GM23248 (cell line): ENCODE results near the gene PHYKPL. TPM values are rescaled to one million over a fixed set of nuclear protein-coding genes. Genes with fewer than 3 reads are reported as not detected.

ENCODE experiments used
- DNase-seq: peaks from one replicate; pipeline ENCODE4 v3.0.0-alpha.2; 2015
- H2AFZ ChIP-seq: fragments of 200-600 bp; sonication (generic); 2 replicates; pipeline ENCODE4 v1.6.1; 2016; ENCODE audit warnings: antibody characterized with exemption
- H3F3A ChIP-seq: fragments of 200-600 bp; sonication (generic); 2 replicates; pipeline ENCODE4 v1.6.1; 2016; ENCODE audit warnings: mild to moderate bottlenecking, antibody characterized with exemption, mixed run types; ENCODE audit not compliant: insufficient read depth
- H3K27ac ChIP-seq: fragments of 200-600 bp; sonication (generic); 2 replicates; pipeline ENCODE4 v1.5.1; 2016; ENCODE audit warnings: mild to moderate bottlenecking
- H3K27me3 ChIP-seq: fragments of 200-600 bp; sonication (generic); replicated peaks from 2 replicates; pipeline ENCODE4 v1.6.1; 2016; ENCODE audit warnings: mild to moderate bottlenecking; ENCODE audit not compliant: insufficient read depth
- H3K36me3 ChIP-seq: fragments of 200-600 bp; sonication (generic); 2 replicates; pipeline ENCODE4 v1.6.1; 2016; ENCODE audit warnings: low read depth, mild to moderate bottlenecking
- H3K4me1 ChIP-seq: fragments of 200-600 bp; sonication (generic); 2 replicates; pipeline ENCODE4 v1.6.1; 2016; ENCODE audit warnings: mild to moderate bottlenecking; ENCODE audit not compliant: insufficient read depth
- H3K4me2 ChIP-seq: fragments of 200-600 bp; sonication (generic); one replicate; pipeline ENCODE4 v1.6.1; 2016; ENCODE audit warnings: mild to moderate bottlenecking; ENCODE audit not compliant: unreplicated experiment
- H3K4me3 ChIP-seq: fragments of 200-600 bp; sonication (generic); 2 replicates; pipeline ENCODE4 v1.5.1; 2016; ENCODE audit warnings: mild to moderate bottlenecking
- H3K79me2 ChIP-seq: fragments of 200-600 bp; sonication (generic); 2 replicates; pipeline ENCODE4 v1.6.1; 2016; ENCODE audit warnings: mild to moderate bottlenecking; ENCODE audit not compliant: insufficient read depth
- H3K9ac ChIP-seq: fragments of 200-600 bp; sonication (generic); 2 replicates; pipeline ENCODE4 v1.6.1; 2016; ENCODE audit warnings: mild to moderate bottlenecking
- H3K9me2 ChIP-seq: fragments of 200-600 bp; sonication (generic); 2 replicates; pipeline ENCODE4 v1.6.1; 2016; ENCODE audit warnings: mixed run types, mild to moderate bottlenecking, moderate library complexity; ENCODE audit not compliant: insufficient read depth
- H3K9me3 ChIP-seq: fragments of 200-600 bp; sonication (generic); one replicate; pipeline ENCODE4 v1.6.1; 2017; ENCODE audit warnings: low read depth
- H4K20me1 ChIP-seq: fragments of 200-600 bp; sonication (generic); 2 replicates; pipeline ENCODE4 v1.6.0; 2016; ENCODE audit not compliant: insufficient read depth
- EZH2 ChIP-seq: fragments of 200-600 bp; sonication (generic); IDR thresholded peaks from 2 replicates; pipeline ENCODE4 v1.6.1; 2018; ENCODE audit warnings: antibody characterized with exemption, mild to moderate bottlenecking; ENCODE audit not compliant: insufficient read depth, poor library complexity, severe bottlenecking
- EZH2phosphoT487 ChIP-seq: fragments of 200-600 bp; sonication (generic); IDR thresholded peaks from 2 replicates; pipeline ENCODE4 v1.6.1; 2018; ENCODE audit warnings: antibody characterized with exemption, moderate library complexity, mild to moderate bottlenecking, low read depth; ENCODE audit not compliant: insufficient read depth
- WGBS, 2 experiments: methylation state at CpG; one replicate each; pipeline ENCODE4 v1.1.6; 2015 to 2017; ENCODE audit warnings: low lambda C conversion rate in 2 of 2, low coverage in 1 of 2; ENCODE audit errors: missing lambda C conversion rate in 2 of 2; 5-methylcytosine and 5-hydroxymethylcytosine counted together
- in situ Hi-C: fragments of 300-500 bp; cut with MboI; formaldehyde crosslinking; loops from 2 replicates; pipeline ENCODE4 v1.15.0; 2020
- polyA plus RNA-seq: library from polyadenylated mRNA; unstranded; fragments of >200 nt; fragmentation: Nextera tagmentation; extraction: Ambion mirVana; gene quantifications from 2 replicates; pipeline ENCODE4 v1.2.1, GENCODE V29; 2016
- total RNA-seq: library from RNA; depleted of rRNA; stranded (reverse); fragments of >200 nt; shearing (Covaris generic); gene quantifications from 2 replicates; pipeline ENCODE4 v1.2.3, GENCODE V29; 2014

The PHYKPL gene
- total and polyA plus RNA-seq, 2 experiments from 2014 or later = 22.9 to 28.9 TPM

- peaks cover 9% of the 10 kb centered on the region for H3K79me2 ChIP-seq
- TF ChIP-seq EZH2phosphoT487 (no peak), EZH2 (no peak)
- peaks cover 18% of the 10 kb centered on the region; the same call in 1 of the 2 replicates for H3F3A ChIP-seq
- no peak overlapping the region for H3K4me3 ChIP-seq
- H3K9me2 ChIP-seq = no peaks in the 10 kb centered on the region
- H3K27ac ChIP-seq = no peak overlapping the region
- no peak for DNase-seq
- in situ Hi-C loops = no loop called here
- no peak overlapping the region for H2AFZ ChIP-seq
- H3K36me3 ChIP-seq = no peaks in the 10 kb centered on the region
- no peaks in the 10 kb centered on the region for H3K27me3 ChIP-seq
- peaks cover 15% of the 10 kb centered on the region for H3K4me1 ChIP-seq
- WGBS, 2 experiments = 78 to 80% methylated on average over 9 of the region's 9 CpGs
- no peak overlapping the region for H3K9ac ChIP-seq
- H3K4me2 ChIP-seq = no peak overlapping the region
- H3K9me3 ChIP-seq = no peaks in the 10 kb centered on the region
- no peaks in the 10 kb centered on the region for H4K20me1 ChIP-seq
Measured at GRCh38 chr5:178236126-178236525, 3.5 kb upstream of the PHYKPL start.

DNA sequence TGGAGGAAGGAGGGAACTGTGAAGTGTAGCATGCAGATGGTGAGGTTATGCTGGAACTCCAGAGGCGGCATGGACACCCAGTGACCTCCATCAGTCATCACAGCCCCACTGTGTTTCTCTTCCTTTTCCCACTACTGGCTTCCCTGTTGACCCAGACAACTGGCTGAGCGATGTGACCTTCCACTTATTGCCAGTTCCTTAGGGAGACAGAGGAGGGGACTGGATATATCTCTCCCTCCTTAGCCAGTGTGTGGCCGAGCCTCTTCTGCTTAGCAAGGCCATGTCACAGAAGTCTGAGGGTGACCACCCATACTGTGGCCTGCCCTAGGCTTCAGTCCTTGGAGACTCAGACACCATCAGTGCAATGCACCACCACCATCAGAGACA lies 3.0 kb upstream of the PHYKPL start:
- Histone ChIP-seq H3K9me3 (no peaks in the 10 kb centered on the region), H2AFZ (no peak overlapping the region), H3F3A (peaks cover 18% of the 10 kb centered on the region; the same call in 1 of the 2 replicates), H3K9me2 (no peaks in the 10 kb centered on the region), H3K79me2 (peaks cover 15% of the 10 kb centered on the region), H4K20me1 (no peaks in the 10 kb centered on the region), H3K27me3 (no peaks in the 10 kb centered on the region), H3K36me3 (no peaks in the 10 kb centered on the region), H3K27ac (no peak overlapping the region), H3K4me1 (peaks cover 19% of the 10 kb centered on the region), H3K4me2 (no peak overlapping the region), H3K9ac (no peak overlapping the region), H3K4me3 (no peak overlapping the region)
- TF ChIP-seq EZH2 (no peak), EZH2phosphoT487 (no peak)
- 65 to 74% methylated on average over 3 of the region's 3 CpGs for WGBS, 2 experiments
- in situ Hi-C loops = no loop called here
- DNase-seq = no peak

- Histone ChIP-seq H3K4me3 (no peak overlapping the region), H3K9me3 (no peaks in the 10 kb centered on the region), H2AFZ (peak overlapping the region; percentile 68), H3F3A (peaks cover 18% of the 10 kb centered on the region; the same call in 1 of the 2 replicates), H3K4me1 (peaks cover 19% of the 10 kb centered on the region), H4K20me1 (no peaks in the 10 kb centered on the region), H3K36me3 (peaks cover 1% of the 10 kb centered on the region; the same call in 1 of the 2 replicates), H3K4me2 (peak overlapping the region; percentile 7), H3K27me3 (no peaks in the 10 kb centered on the region), H3K9ac (no peak overlapping the region), H3K9me2 (no peaks in the 10 kb centered on the region), H3K27ac (no peak overlapping the region), H3K79me2 (peaks cover 21% of the 10 kb centered on the region)
- in situ Hi-C loops = no loop called here
- DNase-seq = peak; percentile 76
- TF ChIP-seq EZH2 (no peak), EZH2phosphoT487 (no peak)
- 22 to 30% methylated on average over 12 of the region's 12 CpGs for WGBS, 2 experiments
Measured at GRCh38 chr5:178234750-178235587, 2.4 kb upstream of the PHYKPL start.

DNA sequence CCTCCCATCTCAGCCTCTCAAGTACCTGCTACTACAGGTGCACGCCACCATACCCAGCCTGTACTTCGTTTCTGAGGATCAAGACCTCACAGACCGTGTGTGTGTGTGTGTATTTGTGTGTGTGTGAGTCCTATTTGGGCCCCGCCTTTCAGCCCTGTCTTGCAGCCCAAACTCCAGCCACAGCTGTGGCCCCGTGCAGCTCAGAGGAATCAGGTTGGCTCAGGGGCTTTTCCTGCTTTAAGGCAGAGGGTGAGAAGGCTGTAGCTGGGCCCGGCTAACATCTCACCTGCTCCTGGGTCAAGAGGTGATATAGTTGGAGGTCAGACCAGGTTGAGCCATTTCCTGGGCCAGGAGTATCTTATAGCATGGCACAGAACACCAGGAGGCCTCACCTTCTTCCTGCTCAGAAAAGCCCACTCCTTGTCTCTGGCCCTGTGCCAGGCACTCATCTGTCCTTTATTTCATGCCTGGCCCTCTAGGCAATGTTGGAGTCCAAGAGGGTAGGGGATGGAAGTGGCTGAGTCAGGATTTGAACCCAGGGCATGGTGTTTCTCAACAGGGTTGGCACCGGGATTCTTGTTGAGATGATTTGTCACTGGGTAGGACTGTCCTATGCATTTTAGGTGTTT lies 1.6 kb upstream of the PHYKPL start:
- H3K9me3 ChIP-seq = no peaks in the 10 kb centered on the region
- peaks cover 15% of the 10 kb centered on the region for H3K4me1 ChIP-seq
- H3K27me3 ChIP-seq = no peaks in the 10 kb centered on the region
- H4K20me1 ChIP-seq = no peaks in the 10 kb centered on the region
- H3K27ac ChIP-seq = no peak overlapping the region
- DNase-seq = no peak
- H2AFZ ChIP-seq = no peak overlapping the region; the same call in 1 of the 2 replicates
- TF ChIP-seq EZH2phosphoT487 (no peak), EZH2 (no peak)
- peaks cover 18% of the 10 kb centered on the region; the same call in 1 of the 2 replicates for H3F3A ChIP-seq
- 64 to 68% methylated on average over 7 of the region's 7 CpGs for WGBS, 2 experiments
- H3K4me2 ChIP-seq = no peak overlapping the region
- H3K9me2 ChIP-seq = no peaks in the 10 kb centered on the region
- no peak overlapping the region for H3K4me3 ChIP-seq
- no peak overlapping the region for H3K9ac ChIP-seq
- H3K79me2 ChIP-seq = peaks cover 28% of the 10 kb centered on the region
- peaks cover 9% of the 10 kb centered on the region; the same call in 1 of the 2 replicates for H3K36me3 ChIP-seq
- in situ Hi-C loops = no loop called here
